PC-9 (cell line): ENCODE data around the gene ZCCHC7. TPM values are rescaled to one million over a fixed set of nuclear protein-coding genes. Genes with fewer than 3 reads are reported as not detected.

Experiments
- BruUV-seq: library from RNA; stranded (reverse); fragments of 400-500 nt; replicated peaks from 2 replicates; lab custom pipeline; 2021; lab: Mats Ljungman, UMichigan
- CTCF ChIA-PET: fragments of 300-600 bp; sonication (Branson Sonifier 250); formaldehyde crosslinking; loops from one replicate; lab custom pipeline; 2022; ENCODE audit warnings: antibody characterized with exemption; lab: Charles Lee
- POLR2A ChIA-PET: fragments of 300-600 bp; sonication (Branson Sonifier 250); formaldehyde crosslinking; loops from one replicate; lab custom pipeline; 2022; ENCODE audit warnings: antibody characterized with exemption; ENCODE audit not compliant: unreplicated experiment; lab: Charles Lee
- DNase-seq, 2 experiments: peaks; one replicate each; pipeline versions ENCODE4 v3.0.0 to v3.0.0-alpha.2; 2015 to 2022; ENCODE audit warnings: mixed read lengths in 1 of 2
- H2AFZ ChIP-seq: fragments of 200-600 bp; sonication (generic); 2 replicates; pipeline ENCODE4 v1.8.1; 2017; ENCODE audit warnings: antibody characterized with exemption
- H3F3A ChIP-seq: fragments of 200-600 bp; sonication (generic); 2 replicates; pipeline ENCODE4 v1.8.1; 2017; ENCODE audit warnings: antibody characterized with exemption, mild to moderate bottlenecking, low read depth; ENCODE audit not compliant: insufficient read depth
- H3K27ac ChIP-seq: fragments of 200-600 bp; sonication (generic); 2 replicates; pipeline ENCODE4 v1.6.1; 2016; ENCODE audit warnings: mixed run types
- H3K27me3 ChIP-seq: fragments of 200-600 bp; sonication (generic); 2 replicates; pipeline ENCODE4 v1.6.1; 2016; ENCODE audit warnings: low read depth, mixed run types; ENCODE audit not compliant: insufficient read depth
- H3K36me3 ChIP-seq: fragments of 200-600 bp; sonication (generic); 2 replicates; pipeline ENCODE4 v1.6.1; 2016; ENCODE audit warnings: low read depth, mixed run types
- H3K4me1 ChIP-seq: fragments of 200-600 bp; sonication (generic); replicated peaks from 2 replicates; pipeline ENCODE4 v1.6.1; 2016; ENCODE audit warnings: mixed run types; ENCODE audit not compliant: insufficient read depth
- H3K4me2 ChIP-seq: fragments of 200-600 bp; sonication (generic); 2 replicates; pipeline ENCODE4 v1.6.1; 2017; ENCODE audit warnings: mixed run types
- H3K4me3 ChIP-seq: fragments of 200-600 bp; sonication (generic); 2 replicates; pipeline ENCODE4 v1.6.1; 2016; ENCODE audit warnings: mixed run types
- H3K79me2 ChIP-seq: fragments of 200-600 bp; sonication (generic); 2 replicates; pipeline ENCODE4 v1.6.1; 2017; ENCODE audit warnings: low read depth, mixed run types
- H3K9me2 ChIP-seq: fragments of 200-600 bp; sonication (generic); 2 replicates; pipeline ENCODE4 v1.8.1; 2017; ENCODE audit warnings: mild to moderate bottlenecking; ENCODE audit not compliant: insufficient read depth
- H3K9me3 ChIP-seq: fragments of 200-600 bp; sonication (generic); 2 replicates; pipeline ENCODE4 v1.8.1; 2016; ENCODE audit warnings: low read depth; ENCODE audit not compliant: insufficient read depth
- H4K20me1 ChIP-seq: fragments of 200-600 bp; sonication (generic); 2 replicates; pipeline ENCODE4 v1.8.1; 2017; ENCODE audit not compliant: insufficient read depth
- CTCF ChIP-seq: fragments of 200-600 bp; sonication (generic); conservative IDR thresholded peaks from 2 replicates; pipeline ENCODE4 v1.6.1; 2017; ENCODE audit warnings: mixed run types, antibody characterized with exemption, mild to moderate bottlenecking, moderate library complexity
- EZH2 ChIP-seq: fragments of 200-600 bp; sonication (generic); IDR thresholded peaks from 2 replicates; pipeline ENCODE4 v1.8.0; 2017; ENCODE audit warnings: antibody characterized with exemption, low read depth
- intact Hi-C: fragments of 100-400 bp; cut with micrococcal nuclease; formaldehyde crosslinking; loops from one replicate; pipeline ENCODE4 v1.10.0; 2022; ENCODE audit not compliant: unreplicated experiment
- total RNA-seq: library from RNA; stranded (reverse); gene quantifications from 2 replicates; pipeline ENCODE4 v1.2.3, GENCODE V29; 2021

Gene ZCCHC7
- total RNA-seq, 1 experiment from 2014 or later = 15.9 TPM

- Histone ChIP-seq H3K4me1 (no peaks in the 10 kb centered on the region), H2AFZ (no peak overlapping the region), H4K20me1 (no peaks in the 10 kb centered on the region), H3K36me3 (no peaks in the 10 kb centered on the region), H3F3A (no peaks in the 10 kb centered on the region), H3K27me3 (no peaks in the 10 kb centered on the region), H3K27ac (no peak overlapping the region), H3K4me3 (no peak overlapping the region), H3K9me2 (no peaks in the 10 kb centered on the region), H3K4me2 (no peak overlapping the region), H3K9me3 (no peaks in the 10 kb centered on the region), H3K79me2 (no peaks in the 10 kb centered on the region)
- intact Hi-C loops = no loop called here
- ChIA-PET CTCF (no interaction called here), POLR2A (no interaction called here)
- BruUV-seq = no TSS peak
- TF ChIP-seq EZH2 (no peak), CTCF (no peak)
- DNase-seq = no peak
Measured at GRCh38 chr9:37246826-37247225, 126.5 kb downstream of the ZCCHC7 start.

GRCh38 chr9:37248651-37249163, 128.3 kb downstream of the ZCCHC7 start:
- CTCF ChIA-PET = no interaction called here
- Histone ChIP-seq H3K27ac (no peak overlapping the region), H3K9me2 (no peaks in the 10 kb centered on the region), H3K4me3 (no peak overlapping the region), H3F3A (no peaks in the 10 kb centered on the region), H3K9me3 (no peaks in the 10 kb centered on the region), H3K36me3 (no peaks in the 10 kb centered on the region), H3K79me2 (no peaks in the 10 kb centered on the region), H4K20me1 (no peaks in the 10 kb centered on the region), H3K27me3 (no peaks in the 10 kb centered on the region), H3K4me1 (no peaks in the 10 kb centered on the region), H3K4me2 (no peak overlapping the region), H2AFZ (no peak overlapping the region)
- TF ChIP-seq CTCF (no peak), EZH2 (no peak)
- intact Hi-C loops = no loop called here
- DNase-seq = no peak
- POLR2A ChIA-PET = no interaction called here
- BruUV-seq = no TSS peak

- POLR2A ChIA-PET = no interaction called here
- no peak overlapping the region for H2AFZ ChIP-seq
- H3K27me3 ChIP-seq = no peaks in the 10 kb centered on the region
- no peak for TF ChIP-seq EZH2
- TF ChIP-seq CTCF = no peak
- no peaks in the 10 kb centered on the region for H3F3A ChIP-seq
- no peaks in the 10 kb centered on the region for H3K79me2 ChIP-seq
- no peak for DNase-seq
- H4K20me1 ChIP-seq = no peaks in the 10 kb centered on the region
- CTCF ChIA-PET = no interaction called here
- H3K9me3 ChIP-seq = no peaks in the 10 kb centered on the region
- intact Hi-C loops = no loop called here
- no peaks in the 10 kb centered on the region for H3K36me3 ChIP-seq
- no peak overlapping the region for H3K4me2 ChIP-seq
- H3K27ac ChIP-seq = no peak overlapping the region
- no peak overlapping the region for H3K4me3 ChIP-seq
- H3K9me2 ChIP-seq = no peaks in the 10 kb centered on the region
- no TSS peak for BruUV-seq
- H3K4me1 ChIP-seq = no peaks in the 10 kb centered on the region
Measured at GRCh38 chr9:37251452-37251851, 131.1 kb downstream of the ZCCHC7 start.
